Measurements from ENCODE around the gene TNPO3. TPM values are rescaled to one million over a fixed set of nuclear protein-coding genes. Genes with fewer than 3 reads are reported as not detected.

The TNPO3 gene
- total and polyA plus RNA-seq, 10 of the 15 experiments (the other 5 are each of a cell fraction or from before 2014, with no cell fraction given), result 17.6 to 91.8 (median 65.9) TPM

DNA sequence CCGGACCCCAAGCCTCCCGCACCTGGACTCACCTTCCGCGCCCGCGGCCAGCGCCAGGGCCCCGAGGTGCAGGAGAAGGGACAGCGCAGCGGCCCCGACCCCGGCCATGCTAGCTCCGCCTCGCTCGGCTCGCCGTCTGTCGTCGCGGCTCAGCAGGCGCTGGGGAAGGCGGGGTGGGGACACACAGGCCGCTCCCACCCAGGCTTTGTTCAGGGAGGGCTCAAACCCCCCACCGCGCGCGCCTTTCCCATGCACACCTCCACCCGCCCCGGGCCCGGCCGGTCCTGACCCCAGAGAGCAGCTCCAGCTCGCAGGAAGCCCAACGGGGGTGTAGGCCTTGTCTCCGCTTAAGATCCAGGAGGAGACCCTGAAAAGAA, 144.4 kb downstream of the TNPO3 start, which contains the start of gene KCP:
Gene KCP (minus strand): TSS at position 141 of the 377 bp plus-strand sequence. CDS start 33 bp downstream, at position 108.
- Histone ChIP-seq H3K4me3 (no peak within 1 kb of the TSS), H3K79me2 (ENCODE audit: control insufficient read depth, insufficient read depth, low read length) (no peaks in the 10 kb centered on the region), H2AFZ (ENCODE audit: control insufficient read depth, low read depth, low read length) (no peak within 1 kb of the TSS), H3K9me3 (replicated peaks; ENCODE audit: control insufficient read depth, insufficient read depth, low read length) (no peaks in the 10 kb centered on the region), H3K27me3 (replicated peaks in 1 of 2; ENCODE audit: control insufficient read depth in 2 of 2, insufficient read depth in 2 of 2, low read length in 1 of 2) (no peaks in the 10 kb centered on the region), H3K9ac (ENCODE audit: control insufficient read depth, insufficient read depth, low read length) (no peak within 1 kb of the TSS), H3K36me3 (ENCODE audit: control insufficient read depth in 2 of 2, insufficient read depth in 2 of 2, low read length in 1 of 2) (no peaks in the 10 kb centered on the region), H4K20me1 (ENCODE audit: control insufficient read depth, insufficient read depth) (no peaks in the 10 kb centered on the region), H3K27ac (ENCODE audit: control insufficient read depth, insufficient read depth) (no peak within 1 kb of the TSS), H3K4me2 (ENCODE audit: control insufficient read depth, insufficient read depth) (no peak within 1 kb of the TSS), H3K4me1 (ENCODE audit: control insufficient read depth, insufficient read depth, low read length) (peaks cover 18% of the 10 kb centered on the region)
- no TSS peak for BruUV-seq (replicated peaks)
- no peak for ATAC-seq
- no peak for DNase-seq (ENCODE audit: low read depth, low spot score)
- WGBS (ENCODE audit: insufficient coverage, insufficient replicate concordance, low lambda C conversion rate, missing lambda C conversion rate), result 54% methylated on average over 17 of the region's 34 CpGs
- RAD21 ChIA-PET (ENCODE audit: unreplicated experiment), result interaction anchor here (0.5 to 3.0 kb wide), 4 partner anchors 23 to 241 kb away, joined by 3 to 12 read pairs (median 8); no protein-coding TSS in a partner anchor
- POLR2A ChIA-PET, result interaction anchor here (1.2 to 4.4 kb wide), 2 partner anchors 26 to 30 kb away, joined by 5 to 23 read pairs; no protein-coding TSS in a partner anchor
- in situ Hi-C loops (cut with MboI) (no loop called here), intact Hi-C loops (cut with micrococcal nuclease; ENCODE audit: unreplicated experiment) (no loop called here)
- SMC1A ChIA-PET (ENCODE audit: uncharacterized antibody, unreplicated experiment), result interaction anchor here (1.1 to 2.4 kb wide), 6 partner anchors 34 to 181 kb away, joined by 3 to 9 read pairs (median 4); no protein-coding TSS in a partner anchor
- CTCF ChIA-PET, result interaction anchor here (0.6 to 5.3 kb wide), 7 partner anchors 12 to 180 kb away, joined by 3 to 41 read pairs (median 3); no protein-coding TSS in a partner anchor
- no peak for FAIRE-seq
- TF ChIP-seq IKZF2 (IDR thresholded peaks at IDR 0.05) (no peak), RFX5 (IDR thresholded peaks at IDR 0.05; ENCODE audit: low read depth, low read length) (no peak), SIX5 (IDR thresholded peaks at IDR 0.05; ENCODE audit: low read depth, low read length, severe bottlenecking) (no peak), JUND (IDR thresholded peaks at IDR 0.05; ENCODE audit: low read depth, low read length) (no peak), MXI1 (IDR thresholded peaks at IDR 0.05; ENCODE audit: low read depth, low read length) (no peak), STAT3 (IDR thresholded peaks at IDR 0.05; ENCODE audit: low read depth, low read length) (no peak)
- TF ChIP-seq, protein P1, sequence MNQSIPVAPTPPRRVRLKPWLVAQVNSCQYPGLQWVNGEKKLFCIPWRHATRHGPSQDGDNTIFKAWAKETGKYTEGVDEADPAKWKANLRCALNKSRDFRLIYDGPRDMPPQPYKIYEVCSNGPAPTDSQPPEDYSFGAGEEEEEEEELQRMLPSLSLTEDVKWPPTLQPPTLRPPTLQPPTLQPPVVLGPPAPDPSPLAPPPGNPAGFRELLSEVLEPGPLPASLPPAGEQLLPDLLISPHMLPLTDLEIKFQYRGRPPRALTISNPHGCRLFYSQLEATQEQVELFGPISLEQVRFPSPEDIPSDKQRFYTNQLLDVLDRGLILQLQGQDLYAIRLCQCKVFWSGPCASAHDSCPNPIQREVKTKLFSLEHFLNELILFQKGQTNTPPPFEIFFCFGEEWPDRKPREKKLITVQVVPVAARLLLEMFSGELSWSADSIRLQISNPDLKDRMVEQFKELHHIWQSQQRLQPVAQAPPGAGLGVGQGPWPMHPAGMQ (IDR thresholded peaks at IDR 0.05; ENCODE audit: borderline replicate concordance), result no peak
- TF ChIP-seq, protein P2, sequence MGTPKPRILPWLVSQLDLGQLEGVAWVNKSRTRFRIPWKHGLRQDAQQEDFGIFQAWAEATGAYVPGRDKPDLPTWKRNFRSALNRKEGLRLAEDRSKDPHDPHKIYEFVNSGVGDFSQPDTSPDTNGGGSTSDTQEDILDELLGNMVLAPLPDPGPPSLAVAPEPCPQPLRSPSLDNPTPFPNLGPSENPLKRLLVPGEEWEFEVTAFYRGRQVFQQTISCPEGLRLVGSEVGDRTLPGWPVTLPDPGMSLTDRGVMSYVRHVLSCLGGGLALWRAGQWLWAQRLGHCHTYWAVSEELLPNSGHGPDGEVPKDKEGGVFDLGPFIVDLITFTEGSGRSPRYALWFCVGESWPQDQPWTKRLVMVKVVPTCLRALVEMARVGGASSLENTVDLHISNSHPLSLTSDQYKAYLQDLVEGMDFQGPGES (IDR thresholded peaks at IDR 0.05), result no peak
- TF ChIP-seq, protein P3, sequence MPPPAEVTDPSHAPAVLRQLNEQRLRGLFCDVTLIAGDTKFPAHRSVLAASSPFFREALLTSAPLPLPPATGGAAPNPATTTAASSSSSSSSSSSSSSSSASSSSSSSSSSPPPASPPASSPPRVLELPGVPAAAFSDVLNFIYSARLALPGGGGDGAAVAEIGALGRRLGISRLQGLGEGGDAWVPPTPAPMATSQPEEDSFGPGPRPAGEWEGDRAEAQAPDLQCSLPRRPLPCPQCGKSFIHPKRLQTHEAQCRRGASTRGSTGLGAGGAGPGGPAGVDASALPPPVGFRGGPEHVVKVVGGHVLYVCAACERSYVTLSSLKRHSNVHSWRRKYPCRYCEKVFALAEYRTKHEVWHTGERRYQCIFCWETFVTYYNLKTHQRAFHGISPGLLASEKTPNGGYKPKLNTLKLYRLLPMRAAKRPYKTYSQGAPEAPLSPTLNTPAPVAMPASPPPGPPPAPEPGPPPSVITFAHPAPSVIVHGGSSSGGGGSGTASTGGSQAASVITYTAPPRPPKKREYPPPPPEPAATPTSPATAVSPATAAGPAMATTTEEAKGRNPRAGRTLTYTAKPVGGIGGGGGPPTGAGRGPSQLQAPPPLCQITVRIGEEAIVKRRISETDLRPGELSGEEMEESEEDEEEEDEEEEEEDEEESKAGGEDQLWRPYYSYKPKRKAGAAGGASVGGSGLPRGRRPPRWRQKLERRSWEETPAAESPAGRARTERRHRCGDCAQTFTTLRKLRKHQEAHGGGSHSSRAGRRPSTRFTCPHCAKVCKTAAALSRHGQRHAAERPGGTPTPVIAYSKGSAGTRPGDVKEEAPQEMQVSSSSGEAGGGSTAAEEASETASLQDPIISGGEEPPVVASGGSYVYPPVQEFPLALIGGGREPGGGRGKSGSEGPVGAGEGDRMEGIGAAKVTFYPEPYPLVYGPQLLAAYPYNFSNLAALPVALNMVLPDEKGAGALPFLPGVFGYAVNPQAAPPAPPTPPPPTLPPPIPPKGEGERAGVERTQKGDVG (CRISPR knock-in tag; IDR thresholded peaks at IDR 0.05), result no peak
- TF ChIP-seq, protein P4, sequence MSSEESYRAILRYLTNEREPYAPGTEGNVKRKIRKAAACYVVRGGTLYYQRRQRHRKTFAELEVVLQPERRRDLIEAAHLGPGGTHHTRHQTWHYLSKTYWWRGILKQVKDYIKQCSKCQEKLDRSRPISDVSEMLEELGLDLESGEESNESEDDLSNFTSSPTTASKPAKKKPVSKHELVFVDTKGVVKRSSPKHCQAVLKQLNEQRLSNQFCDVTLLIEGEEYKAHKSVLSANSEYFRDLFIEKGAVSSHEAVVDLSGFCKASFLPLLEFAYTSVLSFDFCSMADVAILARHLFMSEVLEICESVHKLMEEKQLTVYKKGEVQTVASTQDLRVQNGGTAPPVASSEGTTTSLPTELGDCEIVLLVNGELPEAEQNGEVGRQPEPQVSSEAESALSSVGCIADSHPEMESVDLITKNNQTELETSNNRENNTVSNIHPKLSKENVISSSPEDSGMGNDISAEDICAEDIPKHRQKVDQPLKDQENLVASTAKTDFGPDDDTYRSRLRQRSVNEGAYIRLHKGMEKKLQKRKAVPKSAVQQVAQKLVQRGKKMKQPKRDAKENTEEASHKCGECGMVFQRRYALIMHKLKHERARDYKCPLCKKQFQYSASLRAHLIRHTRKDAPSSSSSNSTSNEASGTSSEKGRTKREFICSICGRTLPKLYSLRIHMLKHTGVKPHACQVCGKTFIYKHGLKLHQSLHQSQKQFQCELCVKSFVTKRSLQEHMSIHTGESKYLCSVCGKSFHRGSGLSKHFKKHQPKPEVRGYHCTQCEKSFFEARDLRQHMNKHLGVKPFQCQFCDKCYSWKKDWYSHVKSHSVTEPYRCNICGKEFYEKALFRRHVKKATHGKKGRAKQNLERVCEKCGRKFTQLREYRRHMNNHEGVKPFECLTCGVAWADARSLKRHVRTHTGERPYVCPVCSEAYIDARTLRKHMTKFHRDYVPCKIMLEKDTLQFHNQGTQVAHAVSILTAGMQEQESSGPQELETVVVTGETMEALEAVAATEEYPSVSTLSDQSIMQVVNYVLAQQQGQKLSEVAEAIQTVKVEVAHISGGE (CRISPR knock-in tag; IDR thresholded peaks at IDR 0.05), result no peak
- TF ChIP-seq, protein P5, sequence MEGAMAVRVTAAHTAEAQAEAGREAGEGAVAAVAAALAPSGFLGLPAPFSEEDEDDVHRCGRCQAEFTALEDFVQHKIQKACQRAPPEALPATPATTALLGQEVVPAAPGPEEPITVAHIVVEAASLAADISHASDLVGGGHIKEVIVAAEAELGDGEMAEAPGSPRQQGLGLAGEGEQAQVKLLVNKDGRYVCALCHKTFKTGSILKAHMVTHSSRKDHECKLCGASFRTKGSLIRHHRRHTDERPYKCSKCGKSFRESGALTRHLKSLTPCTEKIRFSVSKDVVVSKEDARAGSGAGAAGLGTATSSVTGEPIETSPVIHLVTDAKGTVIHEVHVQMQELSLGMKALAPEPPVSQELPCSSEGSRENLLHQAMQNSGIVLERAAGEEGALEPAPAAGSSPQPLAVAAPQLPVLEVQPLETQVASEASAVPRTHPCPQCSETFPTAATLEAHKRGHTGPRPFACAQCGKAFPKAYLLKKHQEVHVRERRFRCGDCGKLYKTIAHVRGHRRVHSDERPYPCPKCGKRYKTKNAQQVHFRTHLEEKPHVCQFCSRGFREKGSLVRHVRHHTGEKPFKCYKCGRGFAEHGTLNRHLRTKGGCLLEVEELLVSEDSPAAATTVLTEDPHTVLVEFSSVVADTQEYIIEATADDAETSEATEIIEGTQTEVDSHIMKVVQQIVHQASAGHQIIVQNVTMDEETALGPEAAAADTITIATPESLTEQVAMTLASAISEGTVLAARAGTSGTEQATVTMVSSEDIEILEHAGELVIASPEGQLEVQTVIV (IDR thresholded peaks at IDR 0.05; ENCODE audit: borderline replicate concordance, partially characterized antibody), result no peak
